ENCODE results near the gene RTKN. TPM values are rescaled to one million over a fixed set of nuclear protein-coding genes. Genes with fewer than 3 reads are reported as not detected.
"Not testable (repeated sequence)": the region's sequence is repeated elsewhere in the genome, so short reads cannot be mapped to it uniquely, and the experiment has no call there.

Gene RTKN
- total RNA-seq, 2 donors from 2014 or later = 10.6 to 16.8 TPM

DNA sequence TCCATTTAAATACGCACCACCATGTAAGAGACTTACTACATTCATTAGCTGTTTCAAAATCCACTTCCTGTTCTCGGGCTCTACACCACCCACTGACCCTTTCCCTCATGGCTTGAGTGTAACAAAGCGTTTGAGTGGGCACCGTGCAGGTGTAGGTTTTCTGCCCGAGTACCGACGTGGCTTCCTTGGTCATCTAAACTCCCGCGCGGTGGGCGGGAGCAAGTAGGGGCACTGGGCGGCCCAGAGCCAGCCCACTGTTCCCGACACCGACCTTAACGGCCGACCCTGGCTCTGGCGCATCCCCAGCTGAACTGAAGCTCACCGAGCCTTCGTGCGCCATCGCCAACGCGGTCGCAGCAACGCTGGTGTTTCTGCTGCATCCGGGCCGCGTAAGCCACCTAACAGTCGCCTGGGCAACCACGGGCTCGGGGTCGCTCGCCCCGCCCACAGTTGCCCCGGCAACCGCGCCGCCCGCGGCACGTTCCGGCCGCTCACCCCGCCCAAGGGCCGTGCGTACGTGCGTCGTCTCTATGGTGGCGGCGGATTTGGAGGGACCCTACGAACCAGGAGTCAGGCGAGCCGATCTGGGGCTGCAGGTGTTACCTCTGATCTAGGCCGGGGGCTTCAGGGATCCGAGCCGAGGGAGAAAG lies 20.4 kb downstream of the RTKN start, which contains the start of the genes C2orf81 and WDR54:
C2orf81 (minus strand) TSS at position 399 of the 650 bp plus-strand sequence; CDS start at position 340, 59 bp downstream.
WDR54 (plus strand) TSS at position 510 of the 650 bp plus-strand sequence. CDS start 424 bp downstream, outside the sequence.
- intact Hi-C loops (cut with DNase I) = no loop called here
- peak; percentile 97 for DNase-seq (ENCODE audit: low spot score)

DNA sequence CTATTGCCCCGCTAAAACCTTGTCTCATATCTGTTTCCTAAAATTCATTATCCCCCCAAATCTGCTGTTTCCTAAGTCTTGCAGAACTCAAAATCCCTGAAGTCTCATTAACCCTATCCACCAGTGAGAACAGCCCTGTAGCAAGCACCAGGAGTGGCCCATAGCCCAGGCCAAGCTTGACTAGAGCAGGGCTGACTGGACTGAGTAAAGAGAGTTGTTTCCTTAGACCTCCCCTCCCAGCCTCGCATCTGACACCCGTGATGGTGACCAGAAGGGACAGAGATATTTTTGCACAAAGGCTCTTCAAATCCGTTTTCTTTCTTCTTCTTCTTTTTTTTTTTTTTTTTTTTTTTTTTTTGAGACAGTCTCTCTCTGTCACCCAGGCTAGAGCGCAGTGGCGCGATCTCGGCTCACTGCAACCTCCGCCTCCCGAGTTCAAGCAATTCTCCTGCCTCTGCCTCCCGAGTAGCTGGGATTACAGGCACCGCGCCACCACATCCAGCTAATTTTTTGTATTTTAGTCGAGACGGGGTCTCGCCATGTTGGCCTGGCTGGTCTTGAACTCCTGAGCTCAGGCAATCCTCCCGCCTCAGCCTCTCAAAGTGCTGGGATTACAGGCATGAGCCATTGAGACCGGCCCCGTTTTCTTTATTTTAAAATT lies 21.2 kb downstream of the RTKN start:
- intact Hi-C loops (cut with DNase I); DNase-seq (ENCODE audit: low spot score): not testable (repeated sequence)

DNA sequence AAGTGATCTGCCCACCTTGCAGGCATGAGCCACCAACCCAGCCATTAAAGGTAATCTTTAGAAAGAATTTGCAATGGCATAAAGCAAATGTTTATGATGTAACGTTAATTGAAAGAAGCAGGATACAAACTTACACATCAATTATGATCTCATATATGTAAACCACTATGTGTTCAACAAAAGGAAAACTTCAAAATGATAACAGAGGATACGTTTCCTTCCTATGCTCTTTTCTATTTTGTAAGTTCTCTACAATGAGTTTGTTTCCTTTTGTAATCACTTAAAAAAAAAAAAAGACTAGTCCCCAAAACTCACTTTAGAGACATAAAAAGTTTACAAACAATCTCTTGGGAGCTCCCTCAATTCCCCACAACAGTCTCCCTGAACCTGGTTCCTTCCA lies 21.7 kb downstream of the RTKN start:
- intact Hi-C loops (cut with DNase I) = no loop called here
- no peak for DNase-seq (ENCODE audit: low spot score)

DNA sequence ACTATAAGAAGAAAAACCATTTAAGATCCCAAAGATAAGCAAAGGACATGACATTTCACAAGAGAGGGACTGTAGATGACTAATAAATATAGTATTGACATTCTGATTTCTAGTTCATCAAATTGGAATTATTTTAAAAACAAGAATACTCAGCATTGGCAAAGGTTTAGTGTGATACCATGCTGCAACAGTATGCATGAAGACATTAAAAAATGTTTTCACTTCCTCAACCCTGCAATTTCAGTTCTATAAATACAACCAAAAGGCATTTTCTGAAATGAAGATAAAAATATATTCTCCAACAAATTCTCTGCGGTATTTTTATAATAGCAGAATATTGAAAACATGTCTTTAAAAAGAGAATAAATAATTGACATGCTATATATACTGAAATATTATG lies 22.4 kb downstream of the RTKN start:
- no peak for DNase-seq (ENCODE audit: low spot score)
- intact Hi-C loops (cut with DNase I) = no loop called here

DNA sequence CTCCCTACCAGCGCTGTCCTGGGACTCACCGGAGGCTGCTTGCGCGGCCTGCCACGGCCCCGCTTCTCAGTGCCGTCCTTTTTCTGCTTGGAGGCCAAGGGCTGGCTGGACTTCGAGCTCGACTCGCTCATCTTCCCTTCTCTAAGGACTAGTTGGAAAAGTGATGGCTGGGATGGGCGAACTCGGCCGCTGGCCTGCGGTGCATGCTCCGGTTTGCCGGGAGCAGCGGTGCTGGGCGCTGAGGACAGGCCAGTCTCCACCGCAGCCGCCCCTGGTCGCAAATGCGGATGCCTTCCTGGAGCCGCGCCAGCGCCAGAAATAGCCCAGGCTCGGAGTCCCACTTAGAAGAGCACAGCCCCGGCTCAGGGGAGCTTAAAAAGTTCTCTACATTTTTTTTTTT lies 23.4 kb downstream of the RTKN start:
- DNase-seq (ENCODE audit: low spot score) = no peak
- intact Hi-C loops (cut with DNase I) = no loop called here

DNA sequence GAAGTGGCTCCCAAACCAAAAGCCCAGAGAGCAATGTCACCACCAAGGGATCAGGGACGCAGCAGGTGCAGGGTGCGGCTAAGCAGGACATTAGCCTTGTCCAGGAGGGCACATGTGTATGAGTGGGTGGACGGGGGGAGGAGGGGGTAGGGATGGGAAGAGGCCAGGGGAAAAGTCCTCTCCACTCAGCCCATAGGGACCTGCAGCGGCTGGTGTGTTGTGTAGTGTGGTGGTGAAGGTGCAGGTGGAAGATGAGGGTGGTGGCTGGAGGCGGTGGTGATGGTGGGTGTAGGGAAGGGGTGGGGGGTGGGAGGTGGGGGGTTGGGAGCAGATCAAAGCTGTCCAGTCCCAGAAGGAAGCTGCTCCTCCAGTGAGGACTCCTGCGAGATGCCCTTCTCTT lies 24.0 kb downstream of the RTKN start:
- DNase-seq (ENCODE audit: low spot score) = no peak
- intact Hi-C loops (cut with DNase I) = no loop called here

DNA sequence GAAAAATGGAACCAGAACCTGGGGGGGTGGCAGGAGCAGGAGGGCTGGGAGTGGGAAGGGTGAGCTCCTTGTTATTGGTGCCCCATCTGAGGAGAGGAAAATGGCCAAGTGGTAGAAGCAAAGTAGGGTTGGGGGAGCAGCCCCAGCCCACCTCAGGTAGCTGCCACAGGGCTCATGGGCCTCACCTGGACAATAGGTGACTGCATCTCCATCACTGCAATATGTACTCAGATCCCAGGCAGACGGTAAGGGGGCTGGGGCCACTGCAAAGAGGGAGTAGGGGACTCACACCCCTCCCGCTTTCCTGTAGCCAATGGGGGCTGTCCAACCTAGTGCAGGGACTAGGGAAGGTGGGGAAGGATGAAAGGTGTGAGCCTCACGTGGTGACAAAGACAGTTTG lies 24.5 kb downstream of the RTKN start:
- intact Hi-C loops (cut with DNase I) = no loop called here
- no peak for DNase-seq (ENCODE audit: low spot score)

DNA sequence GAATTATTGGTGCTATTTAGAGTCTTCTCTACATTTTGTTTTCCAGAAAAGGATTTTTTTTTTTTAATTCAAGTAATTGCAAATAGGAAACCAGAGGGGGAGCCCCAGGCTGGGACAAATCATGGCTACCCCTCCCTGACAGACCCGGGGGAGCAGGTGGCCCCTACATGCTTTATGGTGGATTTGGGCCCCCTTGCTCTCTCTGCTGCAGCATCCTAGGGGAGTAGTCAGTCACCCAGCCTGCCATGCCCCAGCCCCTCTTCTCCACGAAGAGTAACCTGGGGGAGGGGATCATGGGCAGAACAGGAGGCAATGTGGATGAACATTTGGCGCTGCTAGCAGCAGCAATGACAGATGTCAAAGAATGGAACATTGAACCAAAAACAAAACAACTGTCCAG lies 25.0 kb downstream of the RTKN start:
- intact Hi-C loops (cut with DNase I) = loop anchor here in 1 of 2 donors (1.0 kb wide), 1 partner anchor 49 kb away; no protein-coding TSS in a partner anchor
- DNase-seq (ENCODE audit: low spot score) = no peak

DNA sequence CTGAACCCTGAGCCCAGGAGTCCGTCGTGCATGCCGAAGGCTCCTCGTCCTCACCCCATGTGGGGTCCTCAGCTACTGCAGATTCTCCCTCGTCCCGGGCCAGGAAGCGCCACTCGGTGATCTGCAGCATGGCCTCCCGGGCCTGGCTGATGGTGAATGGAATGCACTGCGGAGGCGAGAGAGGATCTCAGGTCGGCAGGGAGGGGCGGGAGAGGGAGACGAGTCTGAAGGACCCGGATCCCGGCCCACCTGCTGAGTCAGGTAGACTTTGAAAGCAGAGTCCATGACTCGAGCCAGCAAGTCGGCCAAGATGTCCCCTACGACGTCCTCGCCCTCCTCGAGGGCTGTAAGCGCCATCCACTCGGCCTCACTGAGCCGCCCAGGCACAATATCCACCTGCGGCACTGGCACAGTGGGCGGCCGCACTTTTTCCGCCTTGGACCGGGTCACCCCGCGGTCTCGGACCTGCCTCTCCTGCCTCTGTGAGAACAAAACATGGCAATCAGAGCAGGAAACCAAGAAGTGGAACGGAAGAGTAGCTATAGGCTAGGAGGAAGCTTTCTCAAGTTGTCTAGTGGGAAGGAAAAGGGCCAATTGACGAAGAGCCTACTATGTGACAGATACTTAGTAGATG lies 25.9 kb downstream of the RTKN start:
- no peak for DNase-seq (ENCODE audit: low spot score)
- intact Hi-C loops (cut with DNase I) = loop anchor here in 1 of 2 donors (1.0 kb wide), 1 partner anchor 49 kb away; no protein-coding TSS in a partner anchor

DNA sequence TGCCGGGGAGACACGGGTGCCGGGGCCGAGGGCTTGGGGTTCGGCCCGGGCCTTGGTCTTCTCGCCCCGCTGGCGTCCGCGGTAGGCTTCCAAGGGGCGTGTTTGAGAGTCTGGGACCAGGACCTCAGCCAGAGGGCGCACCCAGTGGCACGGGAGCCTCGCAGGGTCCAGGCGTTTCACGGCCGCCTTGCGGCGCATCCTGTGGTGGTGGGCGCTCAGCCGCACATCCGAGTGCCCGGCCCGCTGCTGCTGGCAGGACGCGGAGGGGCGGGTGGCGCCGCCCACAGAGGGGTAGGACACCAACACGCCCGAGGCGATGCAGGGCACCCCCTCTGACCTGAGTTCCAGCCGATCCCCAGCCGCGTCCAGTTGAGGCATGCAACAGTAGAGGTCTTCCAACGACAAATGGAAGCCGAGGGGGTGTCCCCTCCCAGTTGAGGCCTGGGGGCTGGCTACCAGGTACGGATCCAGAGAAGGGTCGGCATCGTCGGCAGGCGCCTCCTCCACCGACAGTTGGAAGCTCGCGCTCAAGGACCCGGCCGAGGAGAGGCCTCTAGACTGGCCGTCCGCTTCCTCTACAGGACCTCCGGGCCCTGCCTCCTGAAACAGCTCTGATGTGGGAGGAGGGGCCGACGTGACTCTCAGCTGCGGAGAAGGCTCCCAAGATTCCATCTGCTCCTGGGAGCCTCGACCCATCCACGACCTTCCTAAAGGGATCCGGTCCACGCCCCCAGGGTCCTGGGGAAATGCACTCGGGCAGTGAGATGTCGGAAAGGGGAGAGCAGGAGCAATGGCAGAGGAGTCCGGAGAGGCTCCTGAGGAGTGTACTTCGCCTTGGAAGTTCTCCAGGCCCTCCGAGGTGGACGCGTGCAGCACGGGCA lies 26.6 kb downstream of the RTKN start:
- intact Hi-C loops (cut with DNase I) = no loop called here
- no peak for DNase-seq (ENCODE audit: low spot score)

DNA sequence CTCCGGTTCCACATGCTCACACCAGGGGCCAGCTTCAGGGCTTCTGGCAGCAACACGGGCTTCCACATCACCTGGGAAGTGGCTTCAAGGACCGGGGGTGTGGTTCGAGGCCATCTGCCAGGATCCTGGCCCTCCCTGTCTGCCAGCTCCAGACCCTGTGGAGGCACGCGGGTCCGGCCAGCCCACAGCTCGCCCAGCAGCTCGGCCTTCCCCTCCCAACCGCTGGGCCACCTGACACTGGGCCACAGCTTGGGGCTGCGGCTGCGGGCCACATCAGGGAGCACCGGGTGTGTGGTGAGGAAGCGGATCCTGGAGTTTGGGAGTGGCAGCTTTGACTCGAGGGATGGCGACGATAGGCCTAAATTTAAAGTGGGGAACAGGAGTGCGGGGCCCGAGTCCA lies 27.3 kb downstream of the RTKN start:
- no peak for DNase-seq (ENCODE audit: low spot score)
- intact Hi-C loops (cut with DNase I) = no loop called here

DNA sequence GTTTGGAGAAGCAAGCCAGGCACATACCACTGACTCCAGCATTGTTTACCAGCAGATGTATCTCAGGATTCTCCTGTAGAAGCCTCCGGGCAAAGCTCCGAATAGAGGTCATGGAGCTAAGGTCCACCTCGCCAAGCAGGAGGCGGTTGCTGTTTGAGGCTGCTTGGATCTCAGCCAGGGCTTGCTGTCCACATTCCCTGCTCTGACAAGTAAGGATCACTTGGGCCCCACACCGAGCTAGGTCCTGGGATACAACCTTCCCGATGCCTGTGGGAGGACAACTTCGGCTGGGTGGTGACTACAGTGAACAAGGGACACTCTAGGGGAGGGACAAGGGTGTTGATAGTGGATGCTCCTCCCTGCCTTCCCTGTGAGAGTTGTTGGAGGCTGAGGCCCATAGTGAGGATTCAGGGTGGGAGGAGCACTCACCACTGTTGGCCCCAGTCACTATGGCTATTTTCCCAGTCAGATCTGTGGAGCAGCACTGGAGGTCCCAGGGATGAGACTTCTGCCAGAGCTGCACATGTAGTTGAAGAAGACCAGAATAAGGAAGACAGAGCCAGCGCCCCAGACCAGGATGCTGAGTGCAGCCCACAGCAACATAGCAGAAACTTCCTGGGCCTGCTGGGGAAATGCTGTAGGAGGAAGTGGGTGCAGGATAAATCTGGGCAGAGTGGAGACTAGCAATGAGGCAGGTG lies 28.6 kb downstream of the RTKN start:
- DNase-seq (ENCODE audit: low spot score) = no peak
- intact Hi-C loops (cut with DNase I) = no loop called here

DNA sequence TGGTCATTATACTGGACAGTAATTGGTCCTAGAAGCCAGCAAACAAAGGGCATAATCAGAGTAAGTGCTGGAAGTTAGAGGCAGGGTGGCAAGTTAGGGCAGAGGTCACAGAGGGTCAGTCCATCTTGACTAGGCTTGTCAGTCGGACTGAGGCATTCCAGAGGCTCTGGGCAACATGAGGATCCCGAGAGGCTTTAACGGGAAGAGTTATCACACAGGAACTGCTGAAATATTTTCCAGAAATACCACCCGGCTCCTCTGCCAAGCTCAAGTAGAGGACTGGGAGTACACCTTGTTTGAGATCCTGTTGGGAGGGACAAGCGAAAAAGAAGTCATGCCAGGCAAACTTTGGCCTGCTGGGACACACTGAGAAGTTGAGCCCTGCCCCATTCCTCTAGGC lies 34.1 kb downstream of the RTKN start:
- intact Hi-C loops (cut with DNase I) = no loop called here

DNA sequence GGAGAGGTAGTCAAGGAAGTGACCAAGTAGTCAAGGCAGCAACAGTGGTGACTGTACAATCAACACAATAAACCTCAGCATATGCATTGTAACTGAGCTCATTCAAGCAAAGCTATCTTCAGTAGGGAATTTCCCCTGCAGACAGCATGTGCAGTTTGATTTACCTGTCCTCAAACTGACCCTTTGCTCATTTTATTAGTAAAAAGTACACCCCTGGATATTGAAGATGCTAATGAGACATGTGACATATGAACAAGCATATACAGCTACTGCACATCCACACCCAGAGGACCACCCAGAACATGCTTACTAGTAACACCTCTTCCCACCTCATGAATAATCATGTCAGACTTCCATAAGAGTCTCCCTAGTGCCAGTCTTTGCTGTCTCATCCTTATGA lies 35.7 kb downstream of the RTKN start:
- intact Hi-C loops (cut with DNase I) = no loop called here
- no peak for DNase-seq (ENCODE audit: low spot score)

More for the DNA sequence above, 34.1 kb downstream of the RTKN start:
- DNase-seq (ENCODE audit: low spot score) = no peak

DNA sequence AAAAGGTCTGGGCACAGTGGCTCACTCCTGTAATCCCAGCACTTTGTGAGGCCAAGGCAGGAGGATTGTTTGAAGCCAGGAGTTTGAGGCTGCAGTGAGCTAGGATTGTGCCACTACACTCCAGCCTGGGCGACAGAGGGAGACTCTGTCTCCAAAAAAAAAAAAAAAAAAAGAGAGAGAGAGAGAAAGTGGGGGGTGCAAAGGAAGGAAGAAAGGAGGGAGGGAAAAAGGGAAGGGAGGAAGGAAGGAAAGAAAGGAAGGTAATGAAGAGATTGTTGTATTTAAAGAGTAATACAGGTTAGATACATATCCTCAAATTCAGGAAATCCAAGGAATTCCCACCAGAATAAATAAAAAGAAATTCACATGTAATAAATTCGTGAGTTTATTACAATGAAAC lies 39.8 kb downstream of the RTKN start:
- intact Hi-C loops (cut with DNase I) = no loop called here
- DNase-seq (ENCODE audit: low spot score) = no peak

DNA sequence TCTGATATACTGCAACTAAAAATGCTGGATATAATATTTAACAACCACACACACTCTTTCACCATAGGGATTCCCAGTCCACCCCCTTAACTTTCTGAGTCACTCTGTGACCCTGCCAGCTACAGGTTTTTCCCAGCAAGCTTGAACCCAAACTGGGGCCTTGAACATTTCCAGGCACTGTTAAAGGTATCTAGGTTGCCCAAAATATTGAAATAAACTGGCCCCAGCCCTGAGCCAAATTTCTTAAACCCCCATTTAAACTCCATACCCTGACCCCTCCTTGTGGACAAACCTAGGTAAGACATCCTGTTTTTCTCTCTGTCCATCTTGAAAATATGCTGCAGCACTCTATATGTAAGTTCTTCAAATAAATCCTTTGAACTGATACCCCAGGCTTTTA lies 42.0 kb downstream of the RTKN start:
- DNase-seq (ENCODE audit: low spot score) = no peak
- intact Hi-C loops (cut with DNase I) = no loop called here

DNA sequence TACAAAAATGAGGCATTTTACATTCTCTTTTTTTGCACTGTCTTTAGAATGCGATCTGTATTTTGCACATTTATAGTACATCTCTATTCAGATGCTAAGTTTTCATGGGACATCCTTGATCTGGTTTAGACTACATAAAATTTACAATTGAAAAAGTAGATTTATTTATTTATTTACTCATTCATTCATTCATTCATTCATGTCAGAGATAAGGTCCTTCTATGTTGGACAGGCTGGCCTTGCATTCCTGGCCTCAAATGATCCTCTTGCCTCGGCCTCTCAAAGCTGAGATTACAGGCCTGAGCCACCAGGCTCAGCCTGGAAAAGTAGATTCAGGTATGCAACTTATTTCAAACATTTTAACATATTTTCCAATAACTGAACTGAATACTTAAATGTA lies 45.6 kb downstream of the RTKN start:
- intact Hi-C loops (cut with DNase I) = no loop called here
- no peak for DNase-seq (ENCODE audit: low spot score)

DNA sequence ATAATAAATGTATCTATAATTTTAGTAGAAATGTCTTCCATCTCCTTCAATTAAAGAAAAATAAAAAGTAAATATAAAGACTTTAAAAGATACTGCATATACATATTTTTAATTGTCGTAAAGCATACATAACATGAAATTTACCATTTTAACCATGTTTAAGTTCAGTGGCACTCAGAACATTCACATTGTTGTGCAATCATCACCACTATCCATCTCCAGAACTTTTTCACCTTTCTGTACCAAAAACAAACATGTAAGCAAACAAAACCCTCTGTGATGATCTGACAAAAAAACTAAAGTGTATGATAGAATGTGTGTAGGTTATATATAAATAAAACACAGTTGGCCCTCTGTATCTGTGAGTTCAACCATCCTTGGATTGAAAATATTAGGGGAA lies 48.2 kb downstream of the RTKN start:
- no peak for DNase-seq (ENCODE audit: low spot score)
- intact Hi-C loops (cut with DNase I) = no loop called here

DNA sequence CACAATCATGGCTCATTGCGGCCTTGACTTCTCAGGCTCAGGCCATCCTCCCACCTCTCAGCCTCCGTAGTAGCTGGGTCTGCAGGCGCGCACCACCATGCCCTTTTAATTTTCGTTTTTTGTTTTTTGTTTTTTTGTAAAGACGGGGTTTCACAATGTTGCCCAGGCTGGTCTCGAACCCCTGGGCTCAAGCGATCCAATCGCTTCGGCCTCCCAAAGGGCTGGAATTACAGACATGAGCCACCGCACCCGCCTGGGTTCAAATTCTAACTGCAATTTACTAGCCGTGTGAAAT lies 49.3 kb downstream of the RTKN start:
- DNase-seq (ENCODE audit: low spot score) = no peak
- intact Hi-C loops (cut with DNase I) = no loop called here

All from posterior vena cava (tissue), 2 donors.